Bronchial epithelial cell (primary cell): Measurements from ENCODE around the gene ACP6. TPM values are rescaled to one million over a fixed set of nuclear protein-coding genes. Genes with fewer than 3 reads are reported as not detected.
A peak's percentile ranks its signal among the peaks of the same experiment; 100 is the strongest.
"Not testable (repeated sequence)": the region's sequence is repeated elsewhere in the genome, so short reads cannot be mapped to it uniquely, and the experiment has no call there.

Experiments
- DNase-seq: peaks from one replicate; pipeline ENCODE4 v3.0.0-alpha.2; 2010; ENCODE audit warnings: low read depth
- FAIRE-seq: peaks from 2 replicates; lab custom pipeline; 2011; peaks lifted over from hg19 to GRCh38; lab: Jason Lieb, UNC
- H3K27me3 ChIP-seq: 2 replicates; pipeline ENCODE4 v1.5.1; 2011; ENCODE audit warnings: low read length; ENCODE audit not compliant: control insufficient read depth, insufficient read depth
- H3K36me3 ChIP-seq: 2 replicates; pipeline ENCODE4 v1.5.1; 2011; ENCODE audit warnings: low read length; ENCODE audit not compliant: control insufficient read depth, insufficient read depth
- H3K4me3 ChIP-seq: 2 replicates; pipeline ENCODE4 v1.5.1; 2011; ENCODE audit warnings: mild to moderate bottlenecking, low read depth, low read length, control low read depth
- total RNA-seq: library from RNA; depleted of rRNA; stranded (reverse); fragments of >200 nt; gene quantifications from 2 replicates; pipeline ENCODE4 v1.2.1, GENCODE V29; 2014
- TF ChIP-seq, protein P1 (sequence below): IDR thresholded peaks from 2 replicates; pipeline ENCODE4 v1.5.1; 2011; ENCODE audit warnings: mild to moderate bottlenecking, moderate library complexity, low read length, control low read depth, inconsistent platforms; ENCODE audit not compliant: insufficient read depth, severe bottlenecking

The ACP6 gene
- total RNA-seq, 1 donor from 2014 or later, result 6.6 TPM

DNA sequence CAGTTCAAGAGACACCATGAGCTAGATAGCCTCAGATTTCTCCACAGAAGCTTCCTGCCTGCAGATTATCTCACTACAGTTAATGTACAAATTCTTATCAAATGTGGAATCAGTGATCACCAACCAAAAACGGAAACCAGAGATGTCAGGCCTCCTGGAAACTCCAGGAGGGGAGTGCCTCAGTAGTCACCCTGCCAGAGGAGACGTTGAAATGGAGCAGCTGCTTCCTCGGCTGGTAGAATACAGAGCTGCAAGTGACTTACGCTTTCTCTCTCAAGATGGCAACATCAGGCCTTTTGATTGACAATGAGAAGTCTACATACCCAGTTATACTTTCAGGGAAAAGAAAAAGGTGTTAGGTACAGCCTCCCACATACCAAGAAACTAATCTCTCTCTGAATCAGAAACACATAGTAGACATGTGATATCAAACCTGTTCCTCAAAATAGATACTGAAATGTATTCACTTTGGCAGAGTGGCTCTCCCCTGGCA lies 52.2 kb downstream of the ACP6 start:
- TF ChIP-seq, protein P1, sequence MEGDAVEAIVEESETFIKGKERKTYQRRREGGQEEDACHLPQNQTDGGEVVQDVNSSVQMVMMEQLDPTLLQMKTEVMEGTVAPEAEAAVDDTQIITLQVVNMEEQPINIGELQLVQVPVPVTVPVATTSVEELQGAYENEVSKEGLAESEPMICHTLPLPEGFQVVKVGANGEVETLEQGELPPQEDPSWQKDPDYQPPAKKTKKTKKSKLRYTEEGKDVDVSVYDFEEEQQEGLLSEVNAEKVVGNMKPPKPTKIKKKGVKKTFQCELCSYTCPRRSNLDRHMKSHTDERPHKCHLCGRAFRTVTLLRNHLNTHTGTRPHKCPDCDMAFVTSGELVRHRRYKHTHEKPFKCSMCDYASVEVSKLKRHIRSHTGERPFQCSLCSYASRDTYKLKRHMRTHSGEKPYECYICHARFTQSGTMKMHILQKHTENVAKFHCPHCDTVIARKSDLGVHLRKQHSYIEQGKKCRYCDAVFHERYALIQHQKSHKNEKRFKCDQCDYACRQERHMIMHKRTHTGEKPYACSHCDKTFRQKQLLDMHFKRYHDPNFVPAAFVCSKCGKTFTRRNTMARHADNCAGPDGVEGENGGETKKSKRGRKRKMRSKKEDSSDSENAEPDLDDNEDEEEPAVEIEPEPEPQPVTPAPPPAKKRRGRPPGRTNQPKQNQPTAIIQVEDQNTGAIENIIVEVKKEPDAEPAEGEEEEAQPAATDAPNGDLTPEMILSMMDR, result no peak
- FAIRE-seq (peak; percentile 18), DNase-seq (no peak)
- H3K4me3 ChIP-seq, result no peak overlapping the region
- no peaks in the 10 kb centered on the region for H3K27me3 ChIP-seq
- peaks cover 18% of the 10 kb centered on the region for H3K36me3 ChIP-seq

DNA sequence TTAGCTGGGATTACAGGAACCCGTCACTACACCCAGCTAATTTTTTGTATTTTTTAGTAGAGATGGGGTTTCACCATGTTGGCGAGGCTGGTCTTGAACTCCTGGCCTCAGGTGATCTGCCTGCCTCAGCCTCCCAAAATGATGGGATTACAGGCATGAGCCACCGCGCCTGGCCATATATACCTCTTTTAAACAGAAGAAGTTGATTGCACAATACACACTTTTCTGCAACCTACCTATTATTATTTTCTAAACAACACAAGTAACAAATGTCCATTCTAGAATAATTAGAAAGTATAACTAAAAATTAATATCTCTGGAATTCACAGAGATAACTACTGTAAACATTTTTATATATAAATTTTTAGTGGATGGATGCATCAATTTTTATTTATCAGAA lies 55.4 kb downstream of the ACP6 start:
- peaks cover 19% of the 10 kb centered on the region for H3K36me3 ChIP-seq
- not testable (repeated sequence) for DNase-seq, H3K4me3 ChIP-seq, H3K27me3 ChIP-seq, FAIRE-seq

DNA sequence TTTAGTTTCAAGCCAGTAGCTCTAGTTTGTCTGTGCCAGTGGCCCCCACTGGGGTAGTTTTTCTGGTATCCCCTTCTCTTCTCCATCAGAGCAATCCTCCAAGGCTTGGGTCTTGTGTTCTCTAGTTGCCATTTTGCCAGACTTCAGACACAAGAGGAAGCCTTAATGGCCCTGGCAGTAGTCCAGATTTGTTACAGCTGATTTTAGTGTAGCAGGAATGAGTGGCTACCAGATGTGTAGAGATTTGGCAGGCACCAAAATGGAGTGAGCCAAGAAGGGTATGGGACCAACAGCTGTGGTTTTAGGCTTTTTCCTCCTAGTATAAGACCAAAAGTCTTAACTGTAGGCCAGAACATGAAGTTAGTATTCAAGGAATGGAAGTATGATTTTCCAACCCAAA lies 56.8 kb downstream of the ACP6 start:
- TF ChIP-seq, protein P1, result no peak
- DNase-seq (no peak), FAIRE-seq (no peak)
- Histone ChIP-seq H3K4me3 (no peak overlapping the region), H3K27me3 (no peaks in the 10 kb centered on the region), H3K36me3 (peaks cover 10% of the 10 kb centered on the region)

DNA sequence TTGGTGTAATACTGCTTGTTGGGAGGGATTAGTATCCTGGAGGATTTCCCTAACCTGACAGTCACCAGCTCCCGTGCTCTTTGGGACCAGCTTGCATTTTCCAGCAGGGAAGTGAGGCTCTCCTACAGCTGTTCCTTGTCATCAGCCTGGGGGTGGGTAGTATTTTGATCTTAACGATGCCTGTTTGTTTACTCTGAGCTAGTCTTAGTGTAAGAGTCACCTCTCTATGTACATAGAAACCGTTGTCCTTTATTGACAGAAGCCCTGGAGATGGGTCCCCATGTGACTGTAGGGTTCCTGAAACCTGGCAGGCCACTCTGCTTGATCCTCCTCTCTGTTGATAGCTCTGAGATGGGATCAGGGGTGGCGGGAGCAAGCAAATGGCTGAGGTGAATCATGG lies 58.0 kb downstream of the ACP6 start:
- no peak for FAIRE-seq
- no peak for DNase-seq
- H3K27me3 ChIP-seq, result no peaks in the 10 kb centered on the region
- H3K4me3 ChIP-seq, result no peak overlapping the region
- TF ChIP-seq, protein P1, result no peak
- peaks cover 8% of the 10 kb centered on the region for H3K36me3 ChIP-seq

DNA sequence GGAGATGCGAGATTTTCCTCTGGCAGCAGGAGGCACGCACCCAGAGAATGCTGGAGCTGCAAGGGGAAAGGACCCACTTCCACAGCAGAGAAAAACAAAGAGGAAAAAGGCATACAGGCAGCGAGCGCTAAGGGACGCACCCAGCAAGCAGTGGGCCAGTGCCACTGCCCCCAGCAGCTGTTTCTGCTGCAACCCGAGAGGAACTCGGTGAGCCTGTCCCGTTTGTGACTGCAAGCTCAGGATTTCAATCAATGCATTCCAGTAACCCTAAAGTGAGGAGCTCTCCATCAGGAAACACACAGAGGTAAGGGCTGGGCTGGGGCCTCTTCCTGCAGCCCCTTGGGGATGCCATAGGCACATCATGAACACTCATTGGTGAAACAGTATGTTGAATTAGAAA lies 58.7 kb downstream of the ACP6 start:
- H3K4me3 ChIP-seq, result no peak overlapping the region
- H3K27me3 ChIP-seq, result no peaks in the 10 kb centered on the region
- FAIRE-seq, result no peak
- DNase-seq, result no peak
- H3K36me3 ChIP-seq, result peaks cover 8% of the 10 kb centered on the region
- TF ChIP-seq, protein P1, result no peak

DNA sequence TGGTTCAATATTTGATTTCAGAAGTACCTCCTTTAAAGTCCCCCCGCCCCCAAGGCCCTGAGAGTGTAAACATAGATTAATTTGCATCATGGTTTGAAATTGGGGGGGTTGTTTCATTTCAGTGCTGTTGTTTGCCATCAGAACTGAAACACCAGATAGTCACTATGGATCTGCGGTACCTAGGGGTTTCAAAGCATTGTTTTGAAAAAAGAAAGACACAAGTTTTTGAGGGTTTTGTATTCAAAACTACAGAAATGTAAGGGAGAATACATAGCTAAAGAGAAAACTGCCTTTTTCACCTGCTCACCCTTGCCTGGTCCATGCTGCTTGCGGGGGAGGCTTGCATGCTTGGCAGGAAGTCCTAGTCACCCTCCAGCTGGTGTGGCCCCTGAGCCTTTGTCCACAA lies 59.3 kb downstream of the ACP6 start:
- no peaks in the 10 kb centered on the region for H3K27me3 ChIP-seq
- H3K36me3 ChIP-seq, result peaks cover 8% of the 10 kb centered on the region
- TF ChIP-seq, protein P1, result no peak
- no peak for FAIRE-seq
- H3K4me3 ChIP-seq, result no peak overlapping the region
- DNase-seq, result no peak
